Limb (tissue), 2 donors: ENCODE data around the gene MLLT10.
"Not testable (repeated sequence)": the region's sequence is repeated elsewhere in the genome, so short reads cannot be mapped to it uniquely, and the experiment has no call there.

Experiments
- DNase-seq, 2 donors: peaks; one replicate each; pipeline ENCODE4 v3.0.0-alpha.2; 2016; ENCODE audit errors: extremely low spot score in 2 of 2

The MLLT10 gene

DNA sequence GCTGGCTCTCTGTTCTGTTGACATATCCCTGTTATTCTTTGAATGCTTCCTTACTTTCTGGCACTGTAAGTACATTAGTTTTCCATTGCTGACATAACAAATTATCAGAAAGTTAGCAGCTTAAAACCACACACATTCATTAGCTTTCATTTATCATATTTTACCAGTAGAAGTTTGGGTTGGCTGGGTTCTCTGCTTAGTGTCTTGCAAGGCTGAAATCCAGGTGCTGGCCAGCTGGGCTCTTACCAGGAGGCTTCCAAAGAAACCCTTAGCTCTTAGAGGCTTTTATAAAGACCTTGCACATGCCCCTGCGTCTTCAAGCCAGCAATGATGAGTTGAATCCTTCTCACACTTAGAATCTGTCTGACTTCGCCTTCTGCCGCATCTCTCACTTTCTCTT lies 160.6 kb downstream of the MLLT10 start:
- DNase-seq, result no peak

- DNase-seq, result no peak
These were observed 162.3 kb downstream of the MLLT10 start for GRCh38 chr10:21696302-21696701.

DNA sequence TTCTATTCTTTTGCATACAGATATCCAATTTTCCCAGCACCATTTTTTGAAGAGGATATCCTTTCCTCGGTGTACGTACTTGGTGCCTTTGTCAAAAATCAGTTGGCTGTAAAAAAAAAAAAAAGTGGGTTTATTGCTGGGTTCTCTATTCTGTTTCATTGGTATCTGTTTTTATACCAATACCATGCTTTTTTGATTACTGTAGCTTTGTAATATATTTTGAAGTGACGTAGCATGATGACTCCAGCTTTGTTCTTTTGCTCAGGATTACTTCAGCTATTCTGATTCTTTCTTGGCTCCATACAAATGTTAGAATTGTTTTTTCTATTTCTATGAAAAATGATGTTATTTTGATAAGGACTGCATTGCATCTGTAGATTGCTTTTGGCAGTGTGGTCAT lies 165.5 kb downstream of the MLLT10 start:
- DNase-seq, result no peak

- no peak for DNase-seq
These were observed 166.4 kb downstream of the MLLT10 start for GRCh38 chr10:21700474-21700873.

DNA sequence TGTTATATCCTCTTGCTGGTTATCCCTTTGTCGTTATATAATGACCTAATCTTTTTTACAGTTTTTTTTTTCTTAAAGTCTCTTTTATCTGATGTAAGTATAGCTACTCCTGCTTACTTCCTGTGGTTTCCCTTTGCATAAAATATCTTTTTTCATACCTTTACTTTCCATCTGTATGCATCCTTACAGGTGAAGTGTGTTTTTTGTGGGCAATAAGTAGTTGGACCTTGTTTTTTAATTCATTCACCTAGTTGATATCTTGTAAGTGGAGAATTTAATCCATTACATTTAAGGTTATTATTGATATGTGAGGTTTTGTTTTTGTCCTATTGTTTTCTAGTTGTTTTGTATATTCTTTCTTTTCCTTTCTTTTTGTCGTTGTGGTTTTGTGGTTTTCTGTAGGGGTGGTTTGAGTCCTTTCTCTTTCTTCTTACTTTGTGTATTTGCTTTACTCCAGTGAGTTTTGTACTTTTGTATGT lies 168.6 kb downstream of the MLLT10 start:
- no peak for DNase-seq

GRCh38 chr10:21705142-21705827 lies 171.3 kb downstream of the MLLT10 start:
- DNase-seq, result no peak

- DNase-seq, result no peak
These were observed 171.8 kb downstream of the MLLT10 start for GRCh38 chr10:21705828-21706176.

DNA sequence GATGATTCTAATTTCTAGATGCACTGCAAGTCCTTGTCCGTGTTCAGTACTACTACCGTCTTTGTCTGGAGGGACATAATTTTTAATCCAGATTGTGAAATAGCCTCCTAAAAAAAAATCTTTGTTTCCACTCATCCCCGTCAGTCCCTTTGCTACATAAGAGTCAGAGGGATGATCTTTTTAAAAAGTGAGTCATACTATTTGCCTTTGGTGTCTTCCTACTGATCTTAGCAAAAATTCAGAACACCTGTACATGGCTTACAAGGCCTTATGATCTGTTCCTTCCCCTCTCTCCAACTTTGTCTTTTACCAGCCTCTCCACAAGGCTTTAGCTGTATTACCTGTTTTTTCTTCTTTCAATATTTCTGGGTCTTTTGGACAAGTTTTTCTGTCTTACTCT lies 173.5 kb downstream of the MLLT10 start:
- no peak for DNase-seq

DNA sequence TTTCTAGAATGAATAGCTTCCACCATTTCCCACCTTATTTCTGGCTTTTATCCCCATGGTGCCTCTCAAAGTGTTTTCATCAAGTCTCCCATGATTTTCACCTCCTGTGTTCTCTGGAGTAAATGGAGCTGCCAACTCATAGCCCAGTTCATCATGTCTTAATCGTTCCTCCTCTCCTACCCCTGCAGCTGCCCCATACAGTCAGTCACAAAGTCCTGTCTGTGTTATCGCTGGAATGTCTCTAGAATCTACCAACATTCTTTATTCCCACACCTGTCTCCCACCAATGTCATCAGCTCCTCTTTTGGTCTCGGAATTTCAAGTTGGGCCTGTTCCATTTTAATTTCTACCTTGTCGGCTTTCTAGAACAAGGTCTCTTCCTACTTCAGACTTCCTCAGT lies 178.9 kb downstream of the MLLT10 start:
- no peak for DNase-seq

DNA sequence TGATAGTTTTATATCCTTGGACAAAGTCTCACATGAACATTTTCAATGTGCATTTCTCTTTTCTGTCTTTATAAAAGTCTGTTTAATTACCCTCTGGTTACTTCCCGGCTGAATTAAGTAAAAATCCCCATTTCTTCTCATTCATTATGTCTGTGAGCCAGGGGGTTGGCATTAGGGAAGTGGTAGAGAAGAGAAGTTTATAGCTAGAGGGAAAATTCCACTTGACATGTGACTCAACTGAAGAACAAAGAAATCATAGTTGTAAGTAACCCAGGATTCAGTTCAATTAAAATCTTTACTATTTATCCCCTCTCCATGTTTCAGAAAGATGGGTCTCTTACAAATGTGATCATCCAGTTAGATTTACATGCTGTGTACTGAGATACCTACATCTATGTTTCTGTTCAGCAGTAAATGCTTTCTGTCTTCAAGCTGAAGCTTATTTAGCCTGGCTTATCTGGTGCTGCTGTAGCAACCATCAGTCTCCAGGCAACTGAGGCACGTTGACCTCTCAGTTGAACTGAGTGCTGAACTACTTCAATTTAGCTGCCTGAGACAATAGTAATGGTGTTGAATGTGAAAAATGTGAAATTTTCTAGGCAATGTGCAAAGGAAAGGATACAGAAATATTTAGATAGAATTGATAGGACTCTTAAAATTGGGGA lies 181.6 kb downstream of the MLLT10 start:
- no peak for DNase-seq

GRCh38 chr10:21717437-21718054 lies 183.5 kb downstream of the MLLT10 start:
- DNase-seq, result not testable (repeated sequence)

- DNase-seq, result no peak
These were observed 185.5 kb downstream of the MLLT10 start for GRCh38 chr10:21719502-21719901.

DNA sequence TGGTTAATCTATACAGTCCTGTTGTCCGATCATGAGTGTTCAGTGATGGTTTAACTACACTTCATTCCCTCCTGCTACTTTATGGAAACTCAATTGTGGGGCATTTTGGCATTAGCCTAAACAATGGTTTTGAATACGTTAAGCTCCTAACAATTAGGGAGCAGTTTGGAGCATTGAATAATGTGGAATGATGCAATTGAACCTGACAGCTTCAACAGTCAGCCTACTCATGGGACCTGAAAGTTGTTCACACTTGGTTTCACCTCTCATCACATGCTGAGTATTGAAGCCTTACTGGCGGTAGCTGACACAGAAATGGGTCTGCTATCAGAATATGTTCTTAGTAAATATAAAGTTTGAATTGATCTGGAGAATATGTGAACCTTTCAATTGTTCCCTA lies 186.1 kb downstream of the MLLT10 start:
- no peak for DNase-seq

DNA sequence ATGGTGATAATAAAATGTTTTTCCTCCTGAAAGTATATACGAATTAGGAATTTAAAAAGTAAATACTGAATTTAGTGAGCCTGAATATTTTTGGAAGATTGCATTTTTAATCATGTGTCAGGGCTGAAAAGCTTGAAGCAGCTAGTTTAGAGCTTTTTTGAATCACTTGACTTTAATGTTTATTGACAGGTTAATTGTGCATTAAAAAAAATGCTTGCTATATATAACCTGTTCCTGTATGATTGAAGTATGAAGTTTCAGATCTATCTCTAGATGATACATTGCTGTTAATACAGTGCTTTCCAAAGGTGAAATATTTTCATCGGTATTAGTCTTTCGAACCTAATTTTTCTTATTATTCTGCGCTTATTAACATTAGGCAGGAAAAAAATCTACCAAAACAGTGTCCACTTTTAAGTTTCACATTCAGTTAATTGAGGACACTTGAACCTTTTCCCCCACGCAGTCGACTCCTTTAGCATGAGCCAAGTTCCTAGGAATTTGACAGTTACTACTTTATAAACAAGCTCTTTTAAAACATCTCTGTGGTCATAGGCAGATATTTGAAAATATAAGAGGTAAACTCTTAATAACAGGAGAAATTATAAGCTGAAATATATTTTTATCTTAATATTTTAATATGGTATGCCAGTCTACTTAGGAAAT lies 187.1 kb downstream of the MLLT10 start:
- DNase-seq, result no peak

DNA sequence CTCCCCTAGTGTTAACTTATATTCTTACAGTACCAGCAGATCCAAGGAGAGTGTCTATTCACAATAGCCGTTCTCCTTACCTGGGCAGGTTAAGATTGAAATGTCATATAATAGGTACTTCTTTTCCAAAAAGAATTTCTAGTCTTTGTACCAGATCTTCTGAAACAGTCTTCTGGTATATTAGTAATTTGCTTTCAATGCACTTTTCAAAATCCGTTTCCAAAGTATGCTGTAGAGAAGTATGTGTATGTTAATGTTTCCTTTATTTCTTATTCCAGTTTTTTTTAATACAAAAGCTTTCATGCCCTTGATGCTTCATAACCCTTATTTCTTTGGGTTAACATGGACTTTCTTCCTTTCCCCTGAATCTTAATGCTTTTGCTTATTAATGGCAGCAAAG lies 188.2 kb downstream of the MLLT10 start:
- no peak for DNase-seq

DNA sequence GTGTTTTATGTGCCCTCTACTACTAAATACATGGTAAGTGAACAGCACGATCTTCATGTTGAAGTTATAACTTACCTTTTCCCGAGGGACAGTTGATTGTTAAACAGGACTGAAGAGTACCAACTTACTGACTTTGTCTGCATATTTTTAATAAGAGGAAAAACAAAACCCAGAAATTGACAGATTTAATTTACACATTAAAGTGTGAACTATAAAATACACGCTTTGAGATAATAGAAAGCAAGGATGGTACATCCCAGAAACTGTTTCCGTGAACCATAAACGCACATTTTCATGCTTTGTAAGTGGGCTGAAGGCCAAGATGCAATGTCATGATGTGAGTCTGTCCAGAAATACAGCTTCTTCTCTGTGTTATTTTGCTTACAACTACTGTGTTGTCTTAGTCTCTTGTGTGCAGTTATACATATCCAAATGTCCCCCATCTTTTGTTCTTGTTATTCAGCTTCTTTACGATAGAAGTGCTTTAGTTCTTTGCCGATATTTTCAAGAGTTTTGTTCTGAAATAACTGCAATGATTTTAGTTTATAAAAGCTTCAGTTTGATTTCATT lies 190.1 kb downstream of the MLLT10 start:
- DNase-seq, result peak in 1 of 2 donors; percentile 66

DNA sequence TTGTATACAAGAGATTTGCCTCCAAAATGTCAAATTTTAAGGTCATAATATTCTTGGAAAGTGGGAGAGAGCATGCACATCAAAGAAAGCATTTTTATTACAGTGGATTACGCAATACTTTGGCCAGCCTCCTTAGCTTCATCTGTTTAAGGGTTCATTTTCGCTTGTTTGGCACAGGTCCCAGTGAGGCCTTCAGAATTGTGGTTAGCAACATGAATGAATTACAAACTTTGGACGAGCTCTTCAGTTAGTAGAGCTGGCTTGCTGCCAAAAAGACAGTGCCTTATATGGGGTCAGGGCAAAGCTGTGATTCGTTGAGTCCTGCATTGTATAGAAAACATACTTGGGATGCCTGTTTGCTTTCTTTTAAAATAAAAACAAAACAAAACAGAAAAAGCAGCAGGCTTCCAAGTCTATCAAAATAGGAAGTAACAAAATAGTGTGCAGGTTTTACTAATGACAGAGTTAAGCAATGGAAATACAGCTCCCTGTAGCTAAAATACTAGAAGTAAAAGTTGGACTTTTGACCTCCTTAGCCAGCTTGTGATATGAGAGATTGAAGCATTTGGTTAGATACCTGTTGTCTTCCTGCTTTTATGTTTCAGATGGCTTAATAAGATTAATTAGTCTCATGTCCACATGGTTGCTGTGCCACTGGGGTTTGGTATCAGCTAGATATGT lies 190.8 kb downstream of the MLLT10 start:
- DNase-seq, result peak; percentile 88 to 99

DNA sequence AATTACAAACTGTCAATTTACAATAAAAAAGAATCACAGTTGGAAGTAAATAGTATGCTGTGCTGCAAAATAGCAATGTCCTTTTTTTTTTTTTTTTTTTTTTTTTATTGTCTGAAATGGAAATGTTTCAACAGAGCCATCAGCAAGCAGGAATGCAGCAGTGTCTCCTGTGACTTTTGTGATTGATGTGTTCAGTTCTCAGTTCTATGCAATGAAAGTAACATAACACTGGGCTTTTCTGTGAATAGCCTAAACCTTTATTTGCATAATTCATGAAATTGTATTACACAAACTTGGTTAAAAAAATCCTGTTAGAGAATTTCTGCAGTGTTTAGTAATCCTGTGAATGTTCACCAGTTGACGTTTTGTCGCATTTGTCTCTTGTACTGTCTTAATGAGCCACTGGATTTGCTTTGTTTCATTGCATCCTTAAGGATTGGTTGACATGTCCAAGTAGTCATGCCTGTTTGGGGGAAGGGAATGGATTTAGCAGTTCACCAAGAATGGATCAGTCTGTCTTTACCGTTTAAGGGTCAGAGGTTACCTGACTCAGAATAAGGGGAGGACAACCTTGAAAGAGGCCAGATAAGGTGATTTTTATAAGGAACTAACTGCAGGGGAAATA lies 192.7 kb downstream of the MLLT10 start:
- no peak for DNase-seq

GRCh38 chr10:21727452-21728168 lies 193.6 kb downstream of the MLLT10 start:
- DNase-seq, result peak in 1 of 2 donors; percentile 30

- DNase-seq, result no peak
These were observed 194.6 kb downstream of the MLLT10 start for GRCh38 chr10:21728618-21729017.
